Measurements from ENCODE around the gene DOK6. TPM values are rescaled to one million over a fixed set of nuclear protein-coding genes. Genes with fewer than 3 reads are reported as not detected.

Gene DOK6
- total RNA-seq, 1 donor from 2014 or later, result 0.43 TPM

GRCh38 chr18:69596345-69596744 is 195.7 kb downstream of the DOK6 start:
- no peak overlapping the region for H3K27ac ChIP-seq
- no peak overlapping the region for H3K4me2 ChIP-seq
- no peaks in the 10 kb centered on the region for H3K27me3 ChIP-seq
- no peak for DNase-seq (ENCODE audit: low spot score)
- H3K36me3 ChIP-seq, result no peaks in the 10 kb centered on the region
- no peak for TF ChIP-seq EZH2phosphoT487 (IDR thresholded peaks at IDR 0.05)
- no peak for TF ChIP-seq CTCF (IDR thresholded peaks at IDR 0.05)
- no peak for TF ChIP-seq EZH2 (IDR thresholded peaks at IDR 0.05)
- H3K4me3 ChIP-seq, result no peak overlapping the region
- peaks cover 2% of the 10 kb centered on the region for H3K27me3 Mint-ChIP-seq (ENCODE audit: insufficient read depth, low read depth)
- no peaks in the 10 kb centered on the region for H3F3A ChIP-seq (ENCODE audit: low read depth)
- peaks cover 19% of the 10 kb centered on the region for H3K9me3 Mint-ChIP-seq
- H3K9ac ChIP-seq, result no peak overlapping the region
- no peaks in the 10 kb centered on the region for H3K79me2 ChIP-seq (ENCODE audit: low read depth)
- no peaks in the 10 kb centered on the region for H3K4me1 ChIP-seq
- H4K20me1 ChIP-seq (ENCODE audit: low read depth), result no peaks in the 10 kb centered on the region
- H3K36me3 Mint-ChIP-seq, result no peaks in the 10 kb centered on the region
- no peak overlapping the region for H3K27ac Mint-ChIP-seq
- H3K4me1 Mint-ChIP-seq, result no peaks in the 10 kb centered on the region
- H3K9me3 ChIP-seq (ENCODE audit: low read depth), result no peaks in the 10 kb centered on the region
- no peak overlapping the region for H3K4me3 Mint-ChIP-seq
- no peak overlapping the region for H2AFZ ChIP-seq (replicated peaks)

DNA sequence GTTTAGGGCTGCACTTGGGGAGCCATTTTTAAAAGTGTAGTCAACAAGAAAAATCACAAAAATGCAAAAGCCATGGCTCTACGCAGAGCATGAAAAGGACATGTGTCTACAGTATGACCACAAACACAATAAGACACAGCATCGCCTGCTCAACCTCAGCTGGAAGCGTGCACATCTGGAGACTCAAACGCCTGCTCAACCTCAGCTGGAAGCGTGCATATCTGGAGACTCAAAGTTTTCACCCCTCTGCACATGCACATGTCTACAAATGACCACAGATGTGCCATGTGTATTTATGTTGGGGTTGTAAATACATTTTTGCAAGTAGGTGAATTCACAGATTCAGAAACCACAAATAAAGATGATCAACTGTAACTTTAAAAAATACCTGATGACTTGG is 196.9 kb downstream of the DOK6 start:
- Mint-ChIP-seq H3K27ac (no peak overlapping the region), H3K4me1 (no peaks in the 10 kb centered on the region), H3K9me3 (peaks cover 19% of the 10 kb centered on the region), H3K36me3 (no peaks in the 10 kb centered on the region), H3K27me3 (ENCODE audit: insufficient read depth, low read depth) (peaks cover 2% of the 10 kb centered on the region), H3K4me3 (no peak overlapping the region)
- H3K9me3 ChIP-seq (ENCODE audit: low read depth), result no peaks in the 10 kb centered on the region
- no peak overlapping the region for H3K4me2 ChIP-seq
- no peak overlapping the region for H3K27ac ChIP-seq
- no peak for DNase-seq (ENCODE audit: low spot score)
- H3K4me3 ChIP-seq, result no peak overlapping the region
- H3K4me1 ChIP-seq, result no peaks in the 10 kb centered on the region
- no peak overlapping the region for H2AFZ ChIP-seq (replicated peaks)
- H3K79me2 ChIP-seq (ENCODE audit: low read depth), result no peaks in the 10 kb centered on the region
- no peaks in the 10 kb centered on the region for H3K36me3 ChIP-seq
- no peaks in the 10 kb centered on the region for H3K27me3 ChIP-seq
- H4K20me1 ChIP-seq (ENCODE audit: low read depth), result no peaks in the 10 kb centered on the region
- no peak for TF ChIP-seq EZH2phosphoT487 (IDR thresholded peaks at IDR 0.05)
- TF ChIP-seq EZH2 (IDR thresholded peaks at IDR 0.05), result no peak
- TF ChIP-seq CTCF (IDR thresholded peaks at IDR 0.05), result no peak
- H3K9ac ChIP-seq, result no peak overlapping the region
- no peaks in the 10 kb centered on the region for H3F3A ChIP-seq (ENCODE audit: low read depth)

GRCh38 chr18:69599377-69599776 is 198.7 kb downstream of the DOK6 start:
- H3K27ac Mint-ChIP-seq, result no peak overlapping the region
- Histone ChIP-seq H4K20me1 (ENCODE audit: low read depth) (no peaks in the 10 kb centered on the region), H3K9ac (no peak overlapping the region), H3K9me3 (ENCODE audit: low read depth) (no peaks in the 10 kb centered on the region), H3K36me3 (no peaks in the 10 kb centered on the region), H3K27me3 (no peaks in the 10 kb centered on the region), H2AFZ (replicated peaks) (no peak overlapping the region), H3K4me2 (no peak overlapping the region), H3K79me2 (ENCODE audit: low read depth) (no peaks in the 10 kb centered on the region), H3K27ac (no peak overlapping the region), H3K4me1 (no peaks in the 10 kb centered on the region), H3F3A (ENCODE audit: low read depth) (no peaks in the 10 kb centered on the region), H3K4me3 (no peak overlapping the region)
- no peak for DNase-seq (ENCODE audit: low spot score)
- H3K36me3 Mint-ChIP-seq, result no peaks in the 10 kb centered on the region
- no peaks in the 10 kb centered on the region for H3K4me1 Mint-ChIP-seq
- no peak for TF ChIP-seq CTCF (IDR thresholded peaks at IDR 0.05)
- no peak overlapping the region for H3K4me3 Mint-ChIP-seq
- H3K9me3 Mint-ChIP-seq, result peaks cover 19% of the 10 kb centered on the region
- peaks cover 1% of the 10 kb centered on the region for H3K27me3 Mint-ChIP-seq (ENCODE audit: insufficient read depth, low read depth)

GRCh38 chr18:69612242-69612641 is 211.6 kb downstream of the DOK6 start:
- H3K4me3 Mint-ChIP-seq, result no peak overlapping the region
- H3K27ac Mint-ChIP-seq, result no peak overlapping the region
- H3K27ac ChIP-seq, result no peak overlapping the region
- TF ChIP-seq CTCF (IDR thresholded peaks at IDR 0.05) (no peak), EZH2 (IDR thresholded peaks at IDR 0.05) (no peak)
- H3K79me2 ChIP-seq (ENCODE audit: low read depth), result no peaks in the 10 kb centered on the region
- H3K4me1 ChIP-seq, result no peaks in the 10 kb centered on the region
- no peak overlapping the region for H3K4me3 ChIP-seq
- DNase-seq (ENCODE audit: low spot score), result no peak
- H3K9me3 Mint-ChIP-seq, result no peaks in the 10 kb centered on the region
- no peaks in the 10 kb centered on the region for H3K27me3 Mint-ChIP-seq (ENCODE audit: insufficient read depth, low read depth)
- H3K9me3 ChIP-seq (ENCODE audit: low read depth), result no peaks in the 10 kb centered on the region
- no peak overlapping the region for H2AFZ ChIP-seq (replicated peaks)
- H3K36me3 Mint-ChIP-seq, result no peaks in the 10 kb centered on the region
- no peaks in the 10 kb centered on the region for H3K4me1 Mint-ChIP-seq
- no peaks in the 10 kb centered on the region for H4K20me1 ChIP-seq (ENCODE audit: low read depth)
- no peaks in the 10 kb centered on the region for H3K36me3 ChIP-seq
- no peaks in the 10 kb centered on the region for H3K27me3 ChIP-seq
- H3K4me2 ChIP-seq, result no peak overlapping the region
- no peak overlapping the region for H3K9ac ChIP-seq
- H3F3A ChIP-seq (ENCODE audit: low read depth), result no peaks in the 10 kb centered on the region
